Left ventricle myocardium inferior (tissue), 1 donor: ENCODE measurements around the gene SNRNP200. TPM values are rescaled to one million over a fixed set of nuclear protein-coding genes. Genes with fewer than 3 reads are reported as not detected.
A peak's percentile ranks its signal among the peaks of the same experiment; 100 is the strongest.

ENCODE experiments used
- DNase-seq: peaks from one replicate; pipeline ENCODE4 v3.0.0-alpha.2; 2020
- H3K27ac ChIP-seq: fragments of 200-600 bp; replicated peaks from 2 replicates; pipeline ENCODE4 v1.8.0; 2021
- H3K27me3 ChIP-seq: fragments of 200-600 bp; 2 replicates; pipeline ENCODE4 v1.8.0; 2021; ENCODE audit warnings: low read depth
- H3K36me3 ChIP-seq: fragments of 200-600 bp; 2 replicates; pipeline ENCODE4 v1.8.0; 2021
- H3K4me1 ChIP-seq: fragments of 200-600 bp; 2 replicates; pipeline ENCODE4 v1.8.0; 2021
- H3K4me3 ChIP-seq: fragments of 200-600 bp; 2 replicates; pipeline ENCODE4 v1.8.0; 2021; ENCODE audit warnings: mild to moderate bottlenecking, moderate library complexity
- H3K9me3 ChIP-seq: fragments of 200-600 bp; replicated peaks from 2 replicates; pipeline ENCODE4 v1.8.0; 2021
- intact Hi-C: fragments of 100-400 bp; cut with micrococcal nuclease; formaldehyde crosslinking; loops from one replicate; pipeline ENCODE4 v1.11.0; 2022
- total RNA-seq: library from RNA; stranded (reverse); fragmentation: NEBNext Ultra II Directional; extraction: Animal tissue kit (Norgen Biotek cat#: 25700); gene quantifications from one replicate; pipeline ENCODE4 v1.2.1, GENCODE V29; 2021
- TF ChIP-seq, protein P1 (sequence below): fragments of 200-600 bp; IDR thresholded peaks from 2 replicates; pipeline ENCODE4 v1.8.0; 2021; ENCODE audit warnings: antibody characterized with exemption, mild to moderate bottlenecking, borderline replicate concordance
- donor health status: DM: no; HTN: yes; CAD: no; lungs with severe emphysema.

The SNRNP200 gene
- total RNA-seq, 1 donor from 2014 or later, result 54.8 TPM

DNA sequence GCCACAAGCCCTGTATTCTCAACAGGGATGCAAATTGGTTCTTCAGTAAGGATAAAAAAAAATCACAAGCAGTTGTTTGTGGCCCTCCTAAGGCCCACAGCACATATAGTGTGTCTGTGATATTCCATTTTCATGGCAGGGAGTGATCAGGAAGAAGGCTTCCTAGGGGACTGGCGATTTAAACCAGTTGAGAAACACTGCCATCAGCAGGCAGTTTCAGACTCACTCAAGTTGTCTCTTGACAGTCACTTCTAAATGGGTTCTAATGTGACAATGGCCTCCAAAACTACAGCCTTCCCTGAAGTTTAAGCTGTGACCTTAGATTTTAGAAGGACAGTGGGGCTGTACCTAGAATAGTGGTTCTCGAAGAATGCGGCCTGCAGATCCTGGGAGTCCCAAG, 33.4 kb downstream of the SNRNP200 start:
- Histone ChIP-seq H3K4me3 (no peak overlapping the region), H3K9me3 (no peaks in the 10 kb centered on the region), H3K27ac (no peak overlapping the region), H3K27me3 (no peaks in the 10 kb centered on the region), H3K36me3 (peaks cover 95% of the 10 kb centered on the region), H3K4me1 (peaks cover 9% of the 10 kb centered on the region)
- intact Hi-C loops, result no loop called here
- TF ChIP-seq, protein P1, sequence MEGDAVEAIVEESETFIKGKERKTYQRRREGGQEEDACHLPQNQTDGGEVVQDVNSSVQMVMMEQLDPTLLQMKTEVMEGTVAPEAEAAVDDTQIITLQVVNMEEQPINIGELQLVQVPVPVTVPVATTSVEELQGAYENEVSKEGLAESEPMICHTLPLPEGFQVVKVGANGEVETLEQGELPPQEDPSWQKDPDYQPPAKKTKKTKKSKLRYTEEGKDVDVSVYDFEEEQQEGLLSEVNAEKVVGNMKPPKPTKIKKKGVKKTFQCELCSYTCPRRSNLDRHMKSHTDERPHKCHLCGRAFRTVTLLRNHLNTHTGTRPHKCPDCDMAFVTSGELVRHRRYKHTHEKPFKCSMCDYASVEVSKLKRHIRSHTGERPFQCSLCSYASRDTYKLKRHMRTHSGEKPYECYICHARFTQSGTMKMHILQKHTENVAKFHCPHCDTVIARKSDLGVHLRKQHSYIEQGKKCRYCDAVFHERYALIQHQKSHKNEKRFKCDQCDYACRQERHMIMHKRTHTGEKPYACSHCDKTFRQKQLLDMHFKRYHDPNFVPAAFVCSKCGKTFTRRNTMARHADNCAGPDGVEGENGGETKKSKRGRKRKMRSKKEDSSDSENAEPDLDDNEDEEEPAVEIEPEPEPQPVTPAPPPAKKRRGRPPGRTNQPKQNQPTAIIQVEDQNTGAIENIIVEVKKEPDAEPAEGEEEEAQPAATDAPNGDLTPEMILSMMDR, result peak; percentile 13
- no peak for DNase-seq

DNA sequence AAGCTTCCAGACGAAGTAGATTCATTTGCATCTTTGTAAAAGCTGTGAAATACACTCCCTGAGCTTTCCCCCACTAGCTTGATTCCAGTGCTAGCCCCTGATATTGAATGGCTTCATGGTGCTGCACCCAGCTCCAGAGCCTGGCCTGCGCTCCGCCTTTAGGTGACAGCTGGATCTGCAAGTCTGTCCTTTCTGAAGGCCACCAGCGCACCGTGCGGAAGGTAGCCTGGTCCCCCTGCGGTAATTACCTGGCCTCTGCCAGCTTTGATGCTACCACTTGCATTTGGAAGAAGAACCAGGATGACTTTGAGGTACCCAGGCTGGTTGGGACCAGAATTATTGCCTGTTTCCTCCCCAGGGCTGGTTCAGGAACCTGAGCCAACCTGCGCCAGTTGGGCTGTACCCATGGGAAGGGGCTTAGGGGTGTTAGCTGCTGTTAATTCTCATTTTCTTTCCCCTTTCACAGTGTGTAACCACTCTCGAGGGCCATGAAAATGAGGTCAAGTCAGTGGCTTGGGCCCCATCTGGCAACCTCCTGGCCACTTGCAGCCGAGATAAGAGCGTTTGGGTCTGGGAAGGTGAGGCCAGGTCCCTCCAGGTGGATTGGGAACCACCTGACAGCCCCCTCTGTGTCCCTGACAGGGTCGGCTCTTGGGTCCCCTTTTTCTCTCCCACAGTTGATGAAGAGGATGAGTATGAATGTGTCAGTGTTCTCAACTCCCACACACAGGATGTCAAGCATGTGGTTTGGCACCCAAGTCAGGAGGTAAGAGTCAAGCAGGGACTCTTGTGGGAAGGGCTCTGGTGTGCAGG, 38.0 kb downstream of the SNRNP200 start:
- Histone ChIP-seq H3K36me3 (peaks cover 66% of the 10 kb centered on the region), H3K27ac (no peak overlapping the region), H3K4me3 (peak overlapping the region; percentile 97), H3K27me3 (no peaks in the 10 kb centered on the region), H3K9me3 (no peaks in the 10 kb centered on the region), H3K4me1 (peaks cover 52% of the 10 kb centered on the region)
- TF ChIP-seq, protein P1, result no peak
- intact Hi-C loops, result no loop called here
- DNase-seq, result no peak

DNA sequence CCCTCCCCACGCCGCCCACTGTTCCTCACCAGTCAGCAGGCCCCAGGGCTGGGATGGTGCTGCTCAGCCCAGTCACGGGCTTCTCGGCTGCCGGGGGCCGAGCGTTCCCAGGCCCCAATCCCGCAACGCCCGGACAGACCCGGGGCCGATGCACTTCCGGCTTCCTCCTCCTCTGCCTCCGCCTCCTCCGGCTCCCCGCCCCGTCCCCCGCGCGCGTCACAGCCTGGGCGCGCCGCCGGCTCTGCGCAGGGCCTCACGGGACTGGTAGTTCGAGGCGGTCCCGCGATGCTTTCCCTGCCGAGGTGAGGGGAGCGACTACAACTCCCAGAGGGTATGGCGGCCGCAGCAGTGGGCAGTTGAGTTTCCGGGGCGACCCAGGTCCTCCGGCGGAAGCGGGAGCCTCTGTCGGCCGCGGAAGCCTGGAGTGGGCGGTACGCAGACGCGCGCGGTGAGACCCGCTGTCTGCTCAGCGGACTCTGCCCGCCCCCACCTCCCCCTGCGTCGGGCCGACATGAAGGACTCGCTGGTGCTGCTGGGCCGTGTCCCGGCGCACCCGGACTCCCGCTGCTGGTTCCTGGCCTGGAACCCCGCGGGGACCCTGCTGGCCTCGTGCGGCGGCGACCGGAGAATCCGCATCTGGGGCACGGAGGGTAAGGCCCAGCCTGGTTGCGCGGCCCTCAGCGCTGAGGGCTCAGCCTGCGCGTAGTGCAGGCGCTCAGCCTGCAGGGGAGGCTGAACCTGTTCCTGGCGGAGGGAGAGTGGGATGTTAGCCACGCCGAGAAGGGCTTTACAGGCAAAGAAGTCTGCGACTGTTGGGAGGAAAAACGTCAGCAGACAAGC, 39.3 kb downstream of the SNRNP200 start, which contains the start of the genes CIAO1 and TMEM127:
Gene CIAO1 (plus strand): TSS at position 386 of the 840 bp plus-strand sequence. CDS start 126 bp downstream, at position 512.
Gene TMEM127 (minus strand): TSS at position 158 of the 840 bp plus-strand sequence. CDS start 616 bp downstream, outside the sequence.
- DNase-seq, result peak; percentile 98
- TF ChIP-seq, protein P1, result peak; percentile 28
- Histone ChIP-seq H3K4me3 (peak within 1 kb of the TSS; percentile 97), H3K27ac (peak within 1 kb of the TSS; percentile 96), H3K4me1 (peaks cover 65% of the 10 kb centered on the region), H3K27me3 (no peaks in the 10 kb centered on the region), H3K36me3 (peaks cover 60% of the 10 kb centered on the region), H3K9me3 (no peaks in the 10 kb centered on the region)
- intact Hi-C loops, result no loop called here

DNA sequence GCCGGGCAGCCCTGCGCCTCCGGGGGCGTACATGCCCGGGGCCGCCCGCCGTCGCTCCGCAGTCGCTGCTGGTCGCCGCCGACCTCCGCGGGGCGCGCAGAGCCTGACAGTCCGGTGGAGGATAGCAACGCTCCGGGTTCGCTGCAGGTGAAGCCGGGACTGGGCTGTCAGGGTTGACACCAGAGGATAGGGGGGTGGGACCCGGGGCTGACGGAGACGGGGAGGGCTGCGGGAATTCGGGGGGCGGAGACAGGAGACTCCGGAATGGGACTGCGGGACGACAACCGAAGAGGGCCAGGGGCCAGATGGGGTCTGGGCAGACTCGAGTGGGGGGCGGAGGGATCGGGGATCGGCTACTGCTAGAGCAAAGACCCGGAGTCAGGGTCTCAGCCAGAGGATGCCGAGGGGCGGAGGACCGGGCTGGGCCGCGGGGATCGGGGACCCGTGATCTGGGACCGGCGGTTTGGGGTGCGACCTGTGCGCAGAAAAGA, 40.0 kb downstream of the SNRNP200 start:
- Histone ChIP-seq H3K9me3 (no peaks in the 10 kb centered on the region), H3K36me3 (peaks cover 56% of the 10 kb centered on the region), H3K4me1 (peaks cover 72% of the 10 kb centered on the region), H3K27ac (peak overlapping the region; percentile 96), H3K27me3 (no peaks in the 10 kb centered on the region), H3K4me3 (peak overlapping the region; percentile 97)
- TF ChIP-seq, protein P1, result no peak
- intact Hi-C loops, result no loop called here
- peak; percentile 59 for DNase-seq

DNA sequence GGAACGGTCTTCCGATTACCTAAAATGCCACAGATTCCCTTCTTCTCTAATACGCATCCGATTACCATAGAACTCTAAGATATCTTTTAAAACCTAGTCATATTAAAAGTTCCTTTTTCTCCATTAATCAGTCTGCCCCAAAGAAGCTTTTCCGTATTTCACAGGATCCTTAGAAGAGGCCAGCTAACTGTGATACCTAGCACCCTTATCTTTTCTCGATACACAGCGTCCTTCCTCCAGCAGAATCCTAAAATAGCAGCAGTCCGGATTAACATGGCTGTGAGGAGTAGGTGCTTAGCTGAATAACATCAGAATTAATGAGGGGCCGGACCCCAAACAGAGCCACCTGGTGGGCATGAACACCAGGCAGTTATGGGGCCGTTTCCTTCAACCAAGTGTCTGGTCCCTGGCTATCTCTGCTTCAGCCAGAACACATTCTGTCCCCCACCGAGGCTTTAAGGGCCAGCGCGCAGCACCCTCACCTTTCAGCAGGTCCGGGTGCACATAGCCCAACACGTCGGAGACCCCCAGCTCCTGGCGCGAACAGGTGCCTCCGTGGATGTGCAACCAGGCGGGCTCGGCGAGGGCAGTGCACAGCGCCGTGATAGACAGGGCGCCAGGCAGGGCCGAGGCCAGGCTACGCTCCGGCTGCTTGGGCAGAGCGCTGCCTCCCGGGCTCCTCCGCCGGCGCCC, 40.5 kb downstream of the SNRNP200 start:
- TF ChIP-seq, protein P1, result peak; percentile 46
- no peaks in the 10 kb centered on the region for H3K27me3 ChIP-seq
- intact Hi-C loops, result no loop called here
- peak overlapping the region; percentile 96 for H3K27ac ChIP-seq
- peaks cover 78% of the 10 kb centered on the region for H3K4me1 ChIP-seq
- peaks cover 50% of the 10 kb centered on the region for H3K36me3 ChIP-seq
- no peaks in the 10 kb centered on the region for H3K9me3 ChIP-seq
- DNase-seq, result no peak
- H3K4me3 ChIP-seq, result peak overlapping the region; percentile 97
